Neural cell (in vitro differentiated cells): Measurements from ENCODE around the gene ARID1B. TPM values are rescaled to one million over a fixed set of nuclear protein-coding genes. Genes with fewer than 3 reads are reported as not detected.

Experiments used
- H2AFZ ChIP-seq: fragments of 200-600, 300-800 bp; sonication (generic), shearing (Covaris generic); 2 replicates; pipeline ENCODE4 v1.6.0; 2014; ENCODE audit warnings: low read depth, mild to moderate bottlenecking, antibody characterized with exemption, low read length, moderate library complexity
- H3F3A ChIP-seq: fragments of 200-600 bp; shearing (Covaris generic); 2 replicates; pipeline ENCODE4 v1.6.1; 2016; ENCODE audit warnings: mild to moderate bottlenecking, moderate library complexity, mixed read lengths, antibody characterized with exemption, low read length; ENCODE audit not compliant: insufficient read depth, poor library complexity, severe bottlenecking
- H3K27ac ChIP-seq: fragments of 200-600, 300-800 bp; sonication (generic), shearing (Covaris generic); 2 replicates; pipeline ENCODE4 v1.5.1; 2014; ENCODE audit warnings: mild to moderate bottlenecking, low read length, moderate library complexity
- H3K27me3 ChIP-seq: fragments of 300-800, 200-600 bp; sonication (generic), shearing (Covaris generic); 2 replicates; pipeline ENCODE4 v1.6.0; 2014; ENCODE audit warnings: mild to moderate bottlenecking, low read depth, low read length, moderate library complexity; ENCODE audit not compliant: insufficient read depth
- H3K36me3 ChIP-seq: fragments of 300-800, 200-600 bp; sonication (generic), shearing (Covaris generic); 2 replicates; pipeline ENCODE4 v1.5.1; 2014; ENCODE audit warnings: mild to moderate bottlenecking, antibody characterized with exemption, low read length, moderate library complexity; ENCODE audit not compliant: insufficient read depth
- H3K4me2 ChIP-seq: fragments of 300-800, 200-600 bp; sonication (generic), shearing (Covaris generic); 2 replicates; pipeline ENCODE4 v1.6.0; 2014; ENCODE audit warnings: mild to moderate bottlenecking, low read length
- H3K4me3 ChIP-seq: fragments of 300-800, 200-600 bp; sonication (generic), shearing (Covaris generic); 2 replicates; pipeline ENCODE4 v1.5.1; 2014; ENCODE audit warnings: mild to moderate bottlenecking, low read length, moderate library complexity
- H3K79me2 ChIP-seq: fragments of 200-600 bp; shearing (Covaris generic); replicated peaks from 2 replicates; pipeline ENCODE4 v1.6.0; 2014; ENCODE audit warnings: mild to moderate bottlenecking, low read length, moderate library complexity; ENCODE audit not compliant: insufficient read depth
- H3K9ac ChIP-seq: fragments of 300-800, 200-600 bp; sonication (generic), shearing (Covaris generic); 2 replicates; pipeline ENCODE4 v1.6.1; 2016; ENCODE audit warnings: mild to moderate bottlenecking, low read length, mixed read lengths
- H3K9me2 ChIP-seq: fragments of 200-600 bp; shearing (Covaris generic); 2 replicates; pipeline ENCODE4 v1.6.1; 2016; ENCODE audit warnings: mild to moderate bottlenecking, low read length, mixed read lengths; ENCODE audit not compliant: insufficient read depth
- H3K9me3 ChIP-seq: fragments of 200-600, 300-800 bp; sonication (generic), shearing (Covaris generic); 2 replicates; pipeline ENCODE4 v1.6.1; 2016; ENCODE audit warnings: mild to moderate bottlenecking, mixed run types, low read length, moderate library complexity, mixed read lengths
- H4K20me1 ChIP-seq: fragments of 200-600 bp; shearing (Covaris generic); 2 replicates; pipeline ENCODE4 v1.6.1; 2016; ENCODE audit warnings: mild to moderate bottlenecking, mixed run types; ENCODE audit not compliant: insufficient read depth
- EP300 ChIP-seq: fragments of 450-650 bp; conservative IDR thresholded peaks from 2 replicates; pipeline ENCODE4 v1.6.1; 2014; ENCODE audit warnings: antibody characterized with exemption, mild to moderate bottlenecking, moderate library complexity; ENCODE audit not compliant: poor library complexity, severe bottlenecking
- EZH2 ChIP-seq: fragments of 200-600, 300-800 bp; shearing (Covaris generic), sonication (generic); IDR thresholded peaks from 2 replicates; pipeline ENCODE4 v1.6.1; 2014; ENCODE audit warnings: antibody characterized with exemption, low read length, borderline replicate concordance, mild to moderate bottlenecking; ENCODE audit not compliant: insufficient read depth, poor library complexity, severe bottlenecking
- MXI1 ChIP-seq: fragments of 450-650 bp; conservative IDR thresholded peaks from 2 replicates; pipeline ENCODE4 v1.6.1; 2014; ENCODE audit warnings: antibody characterized with exemption, mild to moderate bottlenecking; ENCODE audit not compliant: poor library complexity, severe bottlenecking
- POLR2AphosphoS5 ChIP-seq: IDR thresholded peaks from 2 replicates; pipeline ENCODE4 v1.6.1; 2012
- RAD21 ChIP-seq: fragments of 450-650 bp; conservative IDR thresholded peaks from 2 replicates; pipeline ENCODE4 v1.6.1; 2014; ENCODE audit warnings: antibody characterized with exemption, mild to moderate bottlenecking, moderate library complexity
- SMC3 ChIP-seq: fragments of 450-650 bp; conservative IDR thresholded peaks from 2 replicates; pipeline ENCODE4 v1.6.1; 2014; ENCODE audit warnings: antibody characterized with exemption, mild to moderate bottlenecking, moderate library complexity; ENCODE audit not compliant: poor library complexity
- TAF1 ChIP-seq: IDR thresholded peaks from 2 replicates; pipeline ENCODE4 v1.6.1; 2012; ENCODE audit warnings: low read depth
- polyA plus RNA-seq: library from polyadenylated mRNA; depleted of rRNA; stranded (reverse); fragments of >200 nt; gene quantifications from 2 replicates; pipeline ENCODE4 v1.2.3, GENCODE V29; 2014
- TF ChIP-seq, protein P1 (sequence below): IDR thresholded peaks from 2 replicates; pipeline ENCODE4 v1.6.1; 2012; ENCODE audit warnings: borderline replicate concordance
- TF ChIP-seq, protein P2 (sequence below): fragments of 450-650 bp; IDR thresholded peaks from 2 replicates; pipeline ENCODE4 v1.5.1; 2014; ENCODE audit warnings: antibody characterized with exemption, mild to moderate bottlenecking, moderate library complexity; ENCODE audit not compliant: poor library complexity, severe bottlenecking

ARID1B gene
- polyA plus RNA-seq, 1 donor from 2014 or later = 35.0 TPM

DNA sequence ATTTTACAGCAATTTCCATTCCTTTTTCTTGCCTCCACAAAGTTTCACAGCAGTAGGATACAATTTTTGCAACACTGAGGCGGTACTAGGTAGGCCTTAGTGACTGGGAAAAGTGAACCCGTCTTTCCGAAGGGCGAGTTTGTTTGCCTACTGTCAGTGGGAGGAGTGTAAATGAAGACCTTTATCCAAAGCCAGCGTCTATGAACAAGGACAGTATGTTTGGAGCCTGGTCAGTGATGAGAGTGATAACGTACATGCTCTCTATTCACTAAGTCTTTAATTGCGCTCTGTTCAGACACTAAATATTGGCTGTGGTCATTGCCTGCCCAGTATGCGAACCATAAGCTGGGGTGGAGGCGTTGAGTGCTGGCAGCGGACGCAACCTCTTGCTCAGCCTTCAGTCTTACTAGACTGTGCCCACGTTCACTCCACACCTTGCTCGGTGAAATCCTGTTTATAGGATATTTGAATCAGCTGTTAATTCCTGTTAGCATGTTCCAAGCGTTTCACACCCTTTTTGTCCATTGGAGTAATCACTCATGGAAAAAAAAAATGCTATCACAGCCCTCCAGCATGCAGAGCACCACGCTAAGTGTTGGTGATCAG is 400.7 kb downstream of the ARID1B start:
- Histone ChIP-seq H3K9ac (no peak overlapping the region), H3K9me3 (no peaks in the 10 kb centered on the region), H2AFZ (no peak overlapping the region)

DNA sequence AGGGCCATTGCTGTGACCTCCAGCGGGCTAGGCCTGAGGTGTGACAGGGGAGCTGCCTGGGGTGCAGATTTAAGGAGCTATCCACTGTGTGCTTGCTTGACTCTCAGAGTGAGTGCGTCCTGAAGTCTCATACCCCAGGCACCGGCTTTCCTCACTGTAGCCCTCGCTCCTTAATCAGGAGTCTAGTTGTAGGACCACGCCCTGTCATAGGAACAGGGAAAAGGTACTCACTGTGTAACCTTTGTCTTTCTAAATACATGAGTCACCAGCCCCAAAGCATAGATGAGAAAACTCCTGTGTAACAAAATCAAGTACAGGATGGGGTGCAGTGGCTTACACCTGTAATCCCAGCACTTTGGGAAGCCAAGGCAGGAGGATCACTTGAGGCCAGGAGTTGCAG is 404.5 kb downstream of the ARID1B start:
- Histone ChIP-seq H3K4me2 (no peak overlapping the region), H3F3A (no peaks in the 10 kb centered on the region), H3K79me2 (no peaks in the 10 kb centered on the region), H3K27ac (no peak overlapping the region), H3K27me3 (no peaks in the 10 kb centered on the region), H3K9ac (no peak overlapping the region), H4K20me1 (no peaks in the 10 kb centered on the region), H3K9me2 (no peaks in the 10 kb centered on the region), H2AFZ (no peak overlapping the region), H3K36me3 (no peaks in the 10 kb centered on the region), H3K9me3 (no peaks in the 10 kb centered on the region), H3K4me3 (no peak overlapping the region)
- TF ChIP-seq EP300 (no peak), RAD21 (no peak), SMC3 (no peak), EZH2 (no peak), TAF1 (no peak), POLR2AphosphoS5 (no peak), MXI1 (no peak)
- TF ChIP-seq, protein P1, sequence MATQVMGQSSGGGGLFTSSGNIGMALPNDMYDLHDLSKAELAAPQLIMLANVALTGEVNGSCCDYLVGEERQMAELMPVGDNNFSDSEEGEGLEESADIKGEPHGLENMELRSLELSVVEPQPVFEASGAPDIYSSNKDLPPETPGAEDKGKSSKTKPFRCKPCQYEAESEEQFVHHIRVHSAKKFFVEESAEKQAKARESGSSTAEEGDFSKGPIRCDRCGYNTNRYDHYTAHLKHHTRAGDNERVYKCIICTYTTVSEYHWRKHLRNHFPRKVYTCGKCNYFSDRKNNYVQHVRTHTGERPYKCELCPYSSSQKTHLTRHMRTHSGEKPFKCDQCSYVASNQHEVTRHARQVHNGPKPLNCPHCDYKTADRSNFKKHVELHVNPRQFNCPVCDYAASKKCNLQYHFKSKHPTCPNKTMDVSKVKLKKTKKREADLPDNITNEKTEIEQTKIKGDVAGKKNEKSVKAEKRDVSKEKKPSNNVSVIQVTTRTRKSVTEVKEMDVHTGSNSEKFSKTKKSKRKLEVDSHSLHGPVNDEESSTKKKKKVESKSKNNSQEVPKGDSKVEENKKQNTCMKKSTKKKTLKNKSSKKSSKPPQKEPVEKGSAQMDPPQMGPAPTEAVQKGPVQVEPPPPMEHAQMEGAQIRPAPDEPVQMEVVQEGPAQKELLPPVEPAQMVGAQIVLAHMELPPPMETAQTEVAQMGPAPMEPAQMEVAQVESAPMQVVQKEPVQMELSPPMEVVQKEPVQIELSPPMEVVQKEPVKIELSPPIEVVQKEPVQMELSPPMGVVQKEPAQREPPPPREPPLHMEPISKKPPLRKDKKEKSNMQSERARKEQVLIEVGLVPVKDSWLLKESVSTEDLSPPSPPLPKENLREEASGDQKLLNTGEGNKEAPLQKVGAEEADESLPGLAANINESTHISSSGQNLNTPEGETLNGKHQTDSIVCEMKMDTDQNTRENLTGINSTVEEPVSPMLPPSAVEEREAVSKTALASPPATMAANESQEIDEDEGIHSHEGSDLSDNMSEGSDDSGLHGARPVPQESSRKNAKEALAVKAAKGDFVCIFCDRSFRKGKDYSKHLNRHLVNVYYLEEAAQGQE = no peak
- TF ChIP-seq, protein P2, sequence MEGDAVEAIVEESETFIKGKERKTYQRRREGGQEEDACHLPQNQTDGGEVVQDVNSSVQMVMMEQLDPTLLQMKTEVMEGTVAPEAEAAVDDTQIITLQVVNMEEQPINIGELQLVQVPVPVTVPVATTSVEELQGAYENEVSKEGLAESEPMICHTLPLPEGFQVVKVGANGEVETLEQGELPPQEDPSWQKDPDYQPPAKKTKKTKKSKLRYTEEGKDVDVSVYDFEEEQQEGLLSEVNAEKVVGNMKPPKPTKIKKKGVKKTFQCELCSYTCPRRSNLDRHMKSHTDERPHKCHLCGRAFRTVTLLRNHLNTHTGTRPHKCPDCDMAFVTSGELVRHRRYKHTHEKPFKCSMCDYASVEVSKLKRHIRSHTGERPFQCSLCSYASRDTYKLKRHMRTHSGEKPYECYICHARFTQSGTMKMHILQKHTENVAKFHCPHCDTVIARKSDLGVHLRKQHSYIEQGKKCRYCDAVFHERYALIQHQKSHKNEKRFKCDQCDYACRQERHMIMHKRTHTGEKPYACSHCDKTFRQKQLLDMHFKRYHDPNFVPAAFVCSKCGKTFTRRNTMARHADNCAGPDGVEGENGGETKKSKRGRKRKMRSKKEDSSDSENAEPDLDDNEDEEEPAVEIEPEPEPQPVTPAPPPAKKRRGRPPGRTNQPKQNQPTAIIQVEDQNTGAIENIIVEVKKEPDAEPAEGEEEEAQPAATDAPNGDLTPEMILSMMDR = no peak

More for the DNA sequence above, 400.7 kb downstream of the ARID1B start:
- H3K36me3 ChIP-seq = peaks cover 7% of the 10 kb centered on the region
- H3F3A ChIP-seq = no peaks in the 10 kb centered on the region
- no peak overlapping the region for H3K4me2 ChIP-seq
- TF ChIP-seq TAF1 (no peak), EP300 (no peak), POLR2AphosphoS5 (no peak), MXI1 (no peak)
- TF ChIP-seq, protein P2 = no peak
- H3K9me2 ChIP-seq = no peaks in the 10 kb centered on the region
- no peaks in the 10 kb centered on the region for H4K20me1 ChIP-seq
- H3K4me3 ChIP-seq = no peak overlapping the region
- H3K79me2 ChIP-seq = no peaks in the 10 kb centered on the region
- no peaks in the 10 kb centered on the region for H3K27me3 ChIP-seq
- H3K27ac ChIP-seq = no peak overlapping the region
